Activated CD4-positive, alpha-beta T cell treated with anti-CD3 and anti-CD28 coated beads, Interleukin-2, Interleukin-4, amounts not matched to agents 100 ng/mL and 50 ng/mL, durations not matched to agents 16 hours and 8 hours (primary cell): Measurements from ENCODE around the gene YBEY.

Experiments used
- DNase-seq: peaks from one replicate; pipeline ENCODE4 v3.0.0-alpha.2; 2020; ENCODE audit warnings: low spot score

YBEY gene

DNA sequence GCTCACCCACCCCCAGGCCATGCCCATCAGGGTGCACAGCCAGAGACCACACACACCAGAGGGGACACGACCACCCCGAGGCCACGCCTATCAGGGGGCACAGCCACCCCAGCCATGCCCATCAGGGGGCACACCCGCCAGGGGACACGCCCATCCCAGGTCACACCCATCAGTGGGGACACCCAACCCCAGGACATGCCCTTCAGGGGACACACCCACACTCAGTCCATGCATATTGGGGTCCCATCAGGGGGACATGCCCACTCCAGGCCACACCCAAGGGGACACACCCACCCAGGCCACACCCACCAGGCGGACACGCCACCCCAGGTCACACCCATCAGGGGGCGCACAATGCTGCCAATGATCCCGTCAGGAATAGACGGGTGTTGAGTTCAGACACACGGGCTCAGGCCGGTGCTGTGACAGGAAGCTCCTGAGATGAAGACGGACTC, 21.4 kb upstream of the YBEY start:
- DNase-seq, result no peak

DNA sequence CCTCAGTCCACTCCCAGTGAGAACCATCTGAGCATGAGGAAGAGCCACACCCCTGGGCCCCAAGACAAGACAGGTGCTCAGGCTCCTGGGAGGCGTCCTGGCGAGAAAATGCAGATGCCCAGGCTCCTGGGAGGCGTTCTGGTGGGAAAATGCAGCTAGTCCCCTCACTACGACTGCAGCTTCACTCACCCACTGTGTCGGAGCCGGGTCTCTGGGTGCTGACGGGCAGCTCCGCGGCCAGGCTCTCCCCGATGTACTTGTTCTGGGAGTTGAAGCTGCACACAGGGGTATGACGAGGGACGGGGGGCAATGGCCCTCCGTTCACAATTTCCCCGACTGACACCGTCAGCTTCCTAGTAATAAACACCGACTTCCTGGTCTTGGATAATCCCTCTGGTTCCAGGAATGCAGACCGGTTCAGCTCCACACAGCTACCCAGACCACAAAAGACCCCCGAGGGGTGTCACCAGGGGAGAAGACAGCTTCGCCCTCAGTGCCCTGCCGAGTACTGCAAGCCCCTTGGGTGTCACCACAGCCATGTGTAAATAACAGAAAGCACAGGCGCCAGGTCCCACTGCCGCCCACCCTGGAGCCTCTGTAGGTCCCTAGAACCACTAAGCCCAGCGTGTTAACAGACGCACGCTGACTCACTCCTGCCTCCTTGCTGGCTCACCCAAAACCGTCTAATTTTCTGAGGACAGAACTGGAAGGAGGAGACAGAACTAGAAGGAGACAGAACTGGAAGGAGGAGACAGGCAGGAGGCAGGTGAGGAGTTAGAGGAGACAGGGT, 20.2 kb upstream of the YBEY start:
- DNase-seq, result no peak

DNA sequence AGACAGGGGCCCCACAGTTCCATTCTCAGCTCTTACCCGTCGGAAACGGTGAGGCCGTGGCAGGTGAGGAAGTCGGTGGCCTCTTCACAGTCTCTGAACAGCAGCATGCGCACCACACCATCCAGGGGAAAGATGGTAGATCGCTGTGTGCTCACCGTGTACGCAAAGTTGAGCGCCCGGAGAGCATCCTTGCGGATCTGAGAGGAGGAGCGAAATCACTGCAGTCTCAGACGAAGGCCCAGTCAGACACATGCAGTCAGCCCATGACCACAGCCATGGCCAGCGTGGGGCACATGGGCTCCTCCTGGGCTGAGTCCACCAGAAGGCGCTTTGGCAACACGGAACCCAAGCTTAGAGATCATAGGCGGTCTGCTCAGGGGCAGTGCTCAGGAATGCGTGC, 19.2 kb upstream of the YBEY start:
- DNase-seq, result no peak

DNA sequence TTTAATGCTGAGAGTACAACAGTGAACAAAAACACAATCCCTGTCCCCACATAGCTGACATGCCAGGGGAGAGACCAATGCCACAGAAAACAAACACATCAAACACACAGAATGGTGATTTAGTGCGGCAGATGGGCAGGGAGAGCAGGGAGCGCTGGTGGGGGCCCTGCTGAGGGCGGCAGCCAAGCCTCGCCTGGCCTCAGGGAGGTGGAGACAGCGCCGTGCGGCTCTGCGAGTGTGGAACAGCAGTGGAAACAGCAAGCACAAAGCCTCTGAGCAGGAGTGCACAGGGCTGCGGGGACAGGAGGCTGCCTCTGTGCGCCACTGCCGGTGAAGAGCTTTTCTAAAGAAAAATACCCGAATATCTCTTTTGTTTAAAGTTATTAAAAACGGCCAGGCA, 17.8 kb upstream of the YBEY start:
- no peak for DNase-seq

DNA sequence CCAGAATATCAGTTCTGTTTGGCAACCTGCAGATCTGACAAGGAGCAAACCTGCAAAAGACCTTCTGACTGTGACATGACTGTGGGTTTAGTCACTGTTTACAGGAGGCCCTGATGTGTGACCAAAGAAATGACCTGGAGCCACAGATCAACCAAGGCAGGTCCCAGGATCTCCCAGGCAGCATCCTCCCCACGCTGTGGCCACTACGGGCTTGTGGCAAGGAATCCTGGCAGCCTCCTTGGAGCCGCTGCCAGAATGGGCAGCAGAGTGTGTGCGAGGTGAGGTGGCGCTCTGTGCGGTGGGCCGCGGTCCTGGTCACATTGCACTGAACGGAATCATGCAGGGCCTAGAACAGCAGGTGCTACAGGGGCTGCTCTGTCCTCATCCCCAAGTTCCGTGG, 16.7 kb upstream of the YBEY start:
- DNase-seq, result no peak

DNA sequence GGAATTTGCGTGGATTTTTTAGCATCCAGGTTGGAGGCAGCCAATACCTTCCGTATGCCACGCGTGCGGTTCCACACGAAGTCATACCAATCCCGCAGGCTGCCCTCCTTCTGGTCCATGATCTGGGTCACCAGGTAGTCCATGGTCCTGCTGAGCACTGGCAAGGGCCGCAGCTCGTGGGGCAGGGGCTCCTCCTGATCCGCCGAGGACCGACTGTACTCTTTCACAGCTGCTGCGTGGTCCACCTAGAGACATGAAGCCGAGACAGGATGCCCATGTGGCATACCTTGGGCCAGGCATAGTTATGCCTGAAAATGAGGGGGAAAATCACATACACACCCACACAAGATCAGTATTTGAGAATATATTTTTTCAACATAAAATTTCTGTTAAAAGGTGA, 12.8 kb upstream of the YBEY start:
- no peak for DNase-seq

DNA sequence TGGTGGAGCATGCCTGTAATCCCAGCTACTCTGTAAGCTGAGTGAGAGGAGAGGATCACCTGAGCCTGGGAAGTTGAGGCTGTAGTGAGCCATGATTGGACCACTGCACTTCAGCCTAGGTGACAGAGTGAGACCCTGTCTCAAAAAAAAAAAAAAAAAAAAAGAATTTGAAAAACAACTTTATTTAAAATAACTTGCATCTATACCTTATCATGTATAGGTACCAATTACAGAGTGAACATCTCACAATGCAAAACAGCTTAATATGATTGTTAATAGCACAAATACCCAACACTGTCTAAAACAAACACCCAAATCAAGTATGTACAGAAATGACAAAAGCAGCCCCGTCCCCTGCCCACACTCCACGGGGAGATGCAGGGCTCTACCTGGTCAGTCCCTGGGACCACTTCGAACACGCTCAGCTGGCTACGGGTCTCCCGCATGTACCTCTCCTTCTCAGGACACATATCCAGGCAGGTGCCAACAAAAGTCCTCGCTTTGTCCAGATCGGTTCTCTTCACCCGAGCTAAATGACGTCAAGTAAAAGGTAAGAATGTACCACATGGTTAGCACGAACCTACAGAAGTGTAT, 11.2 kb upstream of the YBEY start:
- no peak for DNase-seq

DNA sequence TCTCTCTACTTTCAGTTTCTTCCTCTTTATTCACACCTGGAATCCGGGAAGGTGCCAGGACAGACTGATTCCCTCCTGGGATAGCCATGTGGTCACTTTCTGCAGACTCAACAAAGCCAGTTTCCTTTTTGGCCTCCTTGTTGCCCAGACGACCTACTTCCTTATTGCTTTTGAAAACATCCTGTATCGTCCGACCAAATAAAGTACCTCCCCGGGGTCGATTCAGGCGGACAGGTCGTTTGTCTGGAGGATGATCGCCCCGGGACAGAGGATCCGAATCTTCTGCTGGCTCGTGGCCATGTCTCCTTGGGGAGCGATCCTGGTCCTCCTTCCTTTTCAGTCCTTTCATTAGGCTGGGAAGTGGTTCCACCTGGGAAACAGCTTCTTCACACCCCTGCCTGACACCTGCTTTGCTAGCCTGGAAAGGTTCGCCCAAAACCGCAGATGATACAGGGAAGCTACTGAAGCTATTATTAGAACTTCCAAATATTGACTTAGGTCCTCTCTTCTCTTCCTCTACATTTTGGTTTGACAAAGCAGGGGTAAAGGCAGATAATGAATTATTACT, 2.0 kb upstream of the YBEY start:
- DNase-seq, result no peak

DNA sequence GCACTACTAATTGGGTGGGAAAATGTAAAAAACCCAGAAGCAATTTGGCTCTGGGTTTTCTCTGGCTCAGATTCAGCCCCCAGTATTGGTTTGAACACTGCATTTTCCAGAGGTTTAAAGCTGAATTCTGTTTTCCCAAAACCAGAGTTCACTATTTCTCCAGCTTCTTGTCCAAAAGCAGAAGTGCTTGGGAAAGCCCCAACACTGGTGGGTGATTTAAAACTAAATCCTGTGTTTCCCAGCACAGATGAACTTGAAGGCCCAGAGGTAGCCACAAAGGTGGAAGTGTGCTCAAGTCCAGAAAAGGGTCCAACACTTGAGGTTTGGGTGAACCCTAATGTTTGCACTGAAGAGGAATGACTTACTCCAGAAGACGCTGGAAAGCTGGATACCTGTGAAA, 1.4 kb upstream of the YBEY start:
- DNase-seq, result no peak

DNA sequence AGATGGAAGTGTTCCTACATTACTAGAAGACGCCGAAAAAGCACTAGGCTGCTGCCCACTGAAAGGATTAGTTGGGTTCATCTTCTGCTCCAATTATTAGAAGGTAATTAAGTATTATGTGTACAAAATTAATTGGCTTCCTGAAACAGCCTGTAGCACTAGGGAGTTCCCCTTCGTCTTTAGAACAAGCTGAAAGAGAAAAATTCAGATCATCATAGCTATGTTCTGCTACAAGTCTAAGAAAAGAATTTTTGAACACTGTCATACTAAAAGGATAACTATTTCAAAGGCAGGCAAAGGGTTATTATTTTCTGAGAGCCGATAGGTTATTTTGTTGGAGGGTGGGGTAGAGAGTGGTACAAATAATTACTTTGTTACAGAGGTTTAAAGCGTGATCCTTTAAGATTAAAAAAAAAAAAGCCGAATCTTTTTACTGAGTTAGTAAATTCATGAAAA, 908 bp upstream of the YBEY start, which contains the start of gene MCM3AP:
Gene MCM3AP (minus strand): TSS at position 406 of the 456 bp plus-strand sequence. CDS start 325 bp downstream, at position 81.
- DNase-seq, result no peak

DNA sequence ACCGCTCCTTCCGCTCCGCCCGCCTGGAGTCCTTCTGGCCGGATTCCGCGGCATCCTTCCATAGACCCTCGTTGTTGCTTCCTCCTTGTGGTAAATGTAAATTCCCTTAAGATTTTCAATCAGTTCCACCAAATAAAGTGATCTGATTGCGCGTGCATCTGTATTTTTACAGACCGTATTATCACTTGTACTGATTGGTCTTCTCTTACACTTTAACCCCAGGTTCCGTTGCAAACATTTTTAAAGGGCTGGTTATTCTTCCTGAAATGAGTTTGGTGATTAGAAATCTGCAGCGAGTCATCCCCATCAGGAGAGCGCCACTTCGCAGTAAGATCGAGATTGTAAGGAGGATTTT, 483 bp downstream of the YBEY start:
- no peak for DNase-seq

DNA sequence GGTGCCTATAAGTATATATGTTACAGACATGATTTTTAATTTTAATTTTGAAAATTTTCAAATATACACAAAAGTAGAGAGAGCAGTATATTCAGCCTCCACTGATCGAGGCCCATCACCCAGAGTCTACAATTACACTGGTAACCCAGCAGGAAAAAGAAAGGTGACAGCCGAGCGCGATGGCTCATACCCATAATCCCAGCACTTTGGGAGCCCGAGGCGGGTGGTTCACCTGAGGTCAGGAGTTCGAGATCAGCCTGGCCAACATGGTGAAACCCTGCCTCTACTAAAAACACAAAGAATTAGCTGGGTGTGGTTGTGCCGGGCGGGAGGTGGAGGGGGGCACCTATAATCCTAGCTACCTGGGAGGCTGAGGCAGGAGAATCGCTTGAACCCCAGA, 1.4 kb downstream of the YBEY start:
- no peak for DNase-seq

DNA sequence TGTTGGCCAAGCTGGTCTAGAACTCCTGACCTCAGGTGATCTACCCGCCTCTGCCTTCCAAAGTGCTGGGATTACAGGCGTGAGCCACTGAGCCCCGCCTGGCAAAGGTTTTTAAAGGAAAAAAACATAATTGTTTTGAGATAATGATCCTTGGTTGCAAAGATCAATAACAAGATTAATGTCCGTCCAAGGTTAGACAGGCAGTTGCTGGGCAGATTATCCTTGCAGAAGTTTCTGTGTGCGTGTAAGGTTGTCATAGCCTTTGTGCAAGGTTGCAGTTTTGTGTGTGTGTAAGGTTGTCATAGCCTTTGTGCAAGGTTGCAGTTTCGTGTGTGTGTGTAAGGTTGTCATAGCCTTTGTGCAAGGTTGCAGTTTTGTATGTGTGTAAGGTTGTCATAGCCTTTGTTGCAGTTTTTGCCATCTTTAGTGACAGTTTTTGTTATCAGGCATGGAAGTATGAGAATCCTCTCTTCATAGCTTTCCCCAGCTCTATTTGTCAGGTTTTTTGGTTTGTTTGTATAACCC, 3.6 kb downstream of the YBEY start:
- no peak for DNase-seq

DNA sequence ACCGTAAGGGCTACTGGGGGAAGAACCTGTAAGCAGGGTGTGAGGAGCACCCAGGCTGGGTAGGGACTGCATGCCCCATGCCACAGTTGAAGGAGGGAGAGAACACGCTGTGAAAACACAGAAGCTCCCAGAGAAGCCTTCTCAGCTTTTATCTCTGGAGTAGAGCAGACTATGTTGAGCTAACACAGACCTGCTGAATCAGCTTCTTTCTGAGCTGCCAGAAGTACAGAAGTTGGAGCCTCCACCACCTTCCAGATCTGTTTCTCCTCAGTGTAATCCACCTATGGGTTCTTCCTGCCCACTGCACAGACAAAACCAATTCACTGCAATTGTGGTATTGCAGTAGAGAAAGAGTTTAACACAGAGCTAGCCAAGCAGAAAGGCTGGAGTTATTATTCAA, 5.4 kb downstream of the YBEY start:
- no peak for DNase-seq

DNA sequence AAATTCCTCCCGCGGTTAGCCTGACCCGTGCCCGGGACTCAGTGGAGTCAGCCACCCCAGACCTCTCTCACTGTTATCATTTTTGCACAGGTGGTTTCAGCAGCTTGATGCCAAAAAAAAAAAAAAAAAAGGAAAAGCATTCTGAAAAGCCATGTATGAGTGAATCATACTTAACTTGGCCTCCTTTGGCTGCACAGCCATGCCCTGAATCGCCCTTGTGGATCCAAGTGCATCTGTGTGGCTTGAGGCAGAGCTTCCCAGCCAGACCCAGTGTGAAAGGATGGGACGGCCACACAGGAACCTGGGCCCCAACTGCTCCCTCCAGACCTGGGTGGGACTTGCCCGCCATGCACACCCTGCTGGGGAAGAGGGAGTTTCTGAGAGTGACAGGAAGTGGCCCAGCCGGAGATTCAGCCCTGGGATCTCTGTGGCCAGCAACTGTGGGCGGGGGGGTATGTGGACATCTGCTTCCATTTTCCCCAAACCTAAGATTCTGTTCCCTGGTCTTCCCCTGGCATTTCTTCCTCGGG, 8.6 kb downstream of the YBEY start:
- DNase-seq, result no peak

DNA sequence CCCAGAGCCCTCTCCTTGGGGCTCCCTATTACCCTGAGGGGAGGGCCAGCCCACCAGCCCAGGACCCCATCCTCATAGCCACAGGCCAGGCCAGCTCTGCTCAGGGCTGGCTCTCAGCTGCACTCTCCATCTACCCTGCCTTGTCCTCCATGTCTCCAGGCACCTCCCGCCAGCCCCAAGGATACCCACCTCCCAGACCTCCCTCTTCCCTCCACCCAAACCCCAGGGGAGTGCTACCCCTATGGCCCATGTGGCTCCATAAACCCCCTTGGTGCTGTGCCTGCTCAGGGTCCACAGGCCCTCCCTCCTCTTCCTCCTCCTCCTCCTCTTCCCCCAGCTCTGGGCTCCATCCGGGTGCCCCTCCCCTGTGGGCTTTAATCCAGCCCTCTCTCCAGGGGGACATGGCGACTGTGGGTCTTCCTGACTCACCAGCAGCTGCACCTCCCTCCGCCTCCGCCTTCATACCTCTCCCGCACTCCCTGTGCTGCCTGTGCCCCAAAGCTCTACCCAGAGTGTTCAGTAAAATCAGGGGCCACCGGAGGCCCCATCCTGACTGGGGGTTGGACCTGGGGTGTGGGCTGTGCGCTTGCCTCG, 9.1 kb downstream of the YBEY start:
- DNase-seq, result no peak

DNA sequence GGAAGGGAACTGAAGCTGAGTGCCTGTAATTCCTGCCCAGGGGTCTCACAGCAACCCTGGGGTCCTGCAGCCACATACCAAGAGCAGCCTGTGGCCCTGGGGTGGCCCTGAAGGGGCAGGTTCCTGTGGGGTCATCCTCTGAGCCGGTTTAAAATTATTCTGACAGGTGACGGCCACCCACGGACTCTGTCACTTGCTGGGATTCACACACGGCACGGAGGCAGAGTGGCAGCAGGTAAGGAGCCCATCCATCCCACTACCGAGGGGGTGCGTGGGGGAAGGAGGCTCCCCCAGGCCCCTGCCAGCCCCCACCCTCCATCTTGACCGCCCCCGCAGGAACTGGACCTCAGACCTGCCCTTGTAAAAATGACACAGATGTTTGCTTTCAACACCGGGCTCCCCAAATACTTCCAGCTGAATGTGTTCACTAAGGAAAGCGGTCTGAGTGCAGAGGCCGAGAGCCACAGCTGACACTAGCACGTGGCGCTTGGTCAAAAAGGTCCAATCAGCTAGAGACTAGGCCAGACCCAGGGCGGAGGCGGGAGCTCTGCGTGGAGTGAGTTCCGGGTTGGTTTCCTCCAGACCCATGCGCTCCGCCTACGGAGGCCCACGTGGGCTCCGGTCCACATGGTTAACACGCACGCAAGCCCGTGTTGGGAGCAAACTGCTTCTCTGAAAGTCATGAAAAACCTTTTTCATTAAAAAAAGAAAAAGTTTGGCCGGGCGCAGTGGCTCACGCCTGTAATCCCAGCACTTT, 10.0 kb downstream of the YBEY start:
- peak; percentile 86 for DNase-seq

DNA sequence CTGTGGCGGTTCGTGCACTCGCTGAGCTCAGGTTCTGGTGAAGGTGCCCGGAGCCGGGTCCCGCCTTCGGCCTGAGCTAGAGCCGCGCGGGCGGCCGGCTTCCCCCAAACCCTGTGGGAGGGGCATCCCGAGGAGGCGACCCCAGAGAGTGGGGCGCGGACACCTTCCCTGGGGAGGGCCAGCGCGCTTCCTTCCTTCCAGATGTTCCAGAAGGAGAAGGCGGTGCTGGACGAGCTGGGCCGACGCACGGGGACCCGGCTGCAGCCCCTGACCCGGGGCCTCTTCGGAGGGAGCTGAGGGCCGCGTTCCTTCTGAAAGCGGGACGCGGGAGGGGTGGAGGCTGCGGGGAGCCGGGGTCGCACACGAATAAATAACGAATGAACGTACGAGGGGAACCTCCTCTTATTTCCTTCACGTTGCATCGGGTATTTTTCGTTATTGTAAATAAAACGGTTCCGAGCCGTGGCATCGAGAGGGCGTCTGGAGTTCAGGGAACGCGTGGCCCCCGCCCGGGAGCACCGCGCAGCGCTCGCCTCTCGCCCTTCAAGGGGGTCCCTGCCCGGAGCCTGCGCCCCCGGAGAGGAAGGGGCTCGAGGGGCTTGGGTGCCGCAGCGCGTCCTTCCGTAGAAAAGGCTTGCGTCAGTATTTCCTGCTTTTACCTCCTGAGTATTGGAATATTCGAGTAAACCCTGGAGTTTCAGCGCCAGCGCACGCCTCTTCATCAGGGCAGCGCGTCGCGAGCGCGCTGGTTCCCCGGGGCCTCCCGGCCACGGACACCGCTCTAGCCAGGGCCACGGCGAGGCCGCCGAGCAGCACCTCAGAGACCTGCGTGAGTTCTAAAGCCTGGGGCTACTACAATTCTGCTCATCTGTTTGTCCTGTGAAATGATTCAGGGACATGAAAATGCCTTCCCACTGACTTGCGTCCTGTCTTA, 11.5 kb downstream of the YBEY start:
- no peak for DNase-seq

DNA sequence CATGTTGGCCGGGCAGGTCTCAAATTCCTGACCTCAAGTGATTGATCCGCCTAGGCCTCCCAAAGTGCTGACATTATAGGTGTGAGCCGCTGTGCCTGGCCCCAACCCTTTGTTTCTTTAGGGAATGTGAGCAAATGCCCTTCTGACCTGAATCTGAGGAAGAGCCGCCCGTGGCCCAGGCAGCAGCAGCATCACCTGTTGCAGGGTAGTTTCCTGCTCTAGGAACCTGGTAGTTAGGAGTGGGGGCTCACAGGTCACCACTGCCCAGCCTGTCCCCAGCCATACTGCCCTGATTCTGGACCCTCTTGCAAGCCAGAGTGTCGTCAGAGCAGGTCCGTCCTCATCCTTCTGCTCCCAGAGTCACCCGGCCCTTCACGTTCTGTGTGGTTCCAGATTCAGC, 13.0 kb downstream of the YBEY start:
- no peak for DNase-seq

DNA sequence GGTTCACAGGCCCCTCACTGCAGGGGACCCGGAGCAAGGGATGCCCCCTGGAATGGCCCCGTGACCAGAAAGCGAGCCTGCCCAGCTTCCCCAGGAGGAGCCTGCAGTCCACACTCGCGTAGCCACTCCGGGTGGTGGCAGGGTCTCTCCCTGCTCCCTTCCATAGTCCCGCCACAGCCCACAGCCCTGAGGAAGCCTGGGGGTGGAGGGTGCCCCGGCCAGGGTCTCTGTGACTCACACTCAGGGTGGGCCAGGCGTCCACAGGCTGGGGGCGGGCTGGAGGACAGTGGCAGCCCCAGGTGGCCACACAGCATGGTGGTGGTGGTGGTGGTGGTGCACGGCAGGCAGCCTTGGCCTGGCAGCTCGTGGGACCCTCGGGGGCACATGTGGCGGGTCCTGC, 15.6 kb downstream of the YBEY start:
- no peak for DNase-seq

DNA sequence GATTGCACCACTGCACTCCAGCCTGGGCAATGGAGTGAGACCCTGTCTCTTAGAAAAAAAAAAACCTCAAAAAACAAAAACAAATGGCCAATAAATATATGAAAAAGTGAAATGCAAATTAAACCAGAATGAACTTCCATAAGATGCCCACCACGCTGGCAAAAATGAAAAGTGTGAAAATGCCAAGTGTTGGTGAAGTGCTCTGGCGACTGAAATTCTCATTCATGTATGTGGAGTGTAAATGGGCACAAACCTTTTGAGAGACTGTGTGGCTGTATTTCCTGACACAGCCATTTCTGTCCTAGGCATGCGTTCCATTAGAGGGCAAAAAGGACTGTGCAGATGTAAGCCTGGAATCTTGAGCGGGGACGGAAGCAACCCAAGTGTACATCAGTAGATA, 18.3 kb downstream of the YBEY start:
- no peak for DNase-seq
